HCT116 (cell line): Measurements from ENCODE around the gene ZNF138.

Experiments
- ATF3 ChIP-seq: IDR thresholded peaks from 2 replicates; pipeline ENCODE4 v1.6.1; 2012
- CEBPB ChIP-seq: IDR thresholded peaks from 2 replicates; pipeline ENCODE4 v1.6.1; 2012; ENCODE audit warnings: low read depth
- CTCF ChIP-seq, 3 experiments: fragments of 200-600 bp in 1 of 3; sonication (generic) in 1 of 3; IDR thresholded peaks in 2 of 3; conservative IDR thresholded peaks in 1 of 3; 2 replicates each; pipeline ENCODE4 v1.5.1; 2012 to 2017; ENCODE audit warnings: low read depth in 2 of 3, low read length in 2 of 3, antibody characterized with exemption in 1 of 3, borderline replicate concordance in 1 of 3, control low read depth in 1 of 3, mild to moderate bottlenecking in 1 of 3, mixed read lengths in 1 of 3, mixed run types in 1 of 3, moderate library complexity in 1 of 3; ENCODE audit not compliant: insufficient read depth in 1 of 3
- EZH2 ChIP-seq: fragments of 200-600 bp; sonication (generic); IDR thresholded peaks from 2 replicates; pipeline ENCODE4 v1.6.1; 2017; ENCODE audit warnings: antibody characterized with exemption, mixed run types
- POLR2A ChIP-seq: IDR thresholded peaks from 2 replicates; pipeline ENCODE4 v1.7.0; 2011; ENCODE audit warnings: borderline replicate concordance; ENCODE audit not compliant: insufficient read depth, insufficient read length; ENCODE audit errors: extremely low read depth
- POLR2AphosphoS5 ChIP-seq: IDR thresholded peaks from 2 replicates; pipeline ENCODE4 v1.6.1; 2011; ENCODE audit warnings: mild to moderate bottlenecking, low read depth, low read length, moderate library complexity
- REST ChIP-seq: IDR thresholded peaks from 2 replicates; pipeline ENCODE4 v1.6.1; 2012; ENCODE audit warnings: low read depth
- SRF ChIP-seq: IDR thresholded peaks from 2 replicates; pipeline ENCODE4 v1.6.1; 2012; ENCODE audit warnings: low read depth
- ZBTB33 ChIP-seq: IDR thresholded peaks from 2 replicates; pipeline ENCODE4 v1.6.1; 2011; ENCODE audit warnings: mild to moderate bottlenecking, low read length, moderate library complexity; ENCODE audit not compliant: insufficient replicate concordance; ENCODE audit errors: extremely low read depth
- ZNF274 ChIP-seq: fragments of 200-500 bp; sonication (Bioruptor generic); IDR thresholded peaks from 2 replicates; pipeline ENCODE4 v1.6.1; 2014; ENCODE audit warnings: mild to moderate bottlenecking, low read depth, low read length, inconsistent platforms
- TF ChIP-seq, protein P1 (sequence below): IDR thresholded peaks from 2 replicates; pipeline ENCODE4 v1.6.1; 2012

- TF ChIP-seq POLR2A: no peak
- no peak for TF ChIP-seq CTCF (IDR thresholded peaks at IDR 0.05 in 2 of 3, conservative IDR thresholded peaks at IDR 0.05 in 1 of 3; ENCODE audit: borderline replicate concordance in 1 of 3, insufficient read depth in 1 of 3, low read depth in 2 of 3, low read length in 2 of 3)
- TF ChIP-seq EZH2: no peak
- no peak for TF ChIP-seq POLR2AphosphoS5
- no peak for TF ChIP-seq REST
- no peak for TF ChIP-seq ZBTB33
- TF ChIP-seq SRF: no peak
- no peak for TF ChIP-seq ZNF274
- TF ChIP-seq, protein P1, sequence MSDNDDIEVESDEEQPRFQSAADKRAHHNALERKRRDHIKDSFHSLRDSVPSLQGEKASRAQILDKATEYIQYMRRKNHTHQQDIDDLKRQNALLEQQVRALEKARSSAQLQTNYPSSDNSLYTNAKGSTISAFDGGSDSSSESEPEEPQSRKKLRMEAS: no peak
- TF ChIP-seq CEBPB: no peak
- no peak for TF ChIP-seq ATF3
Measured at GRCh38 chr7:64838691-64839090, 44.5 kb downstream of the ZNF138 start.
